MM.1S (cell line): Measurements from ENCODE around the gene GCN1.

ENCODE experiments used
- DNase-seq: peaks from one replicate; pipeline ENCODE4 v3.0.0-alpha.2; 2015
- H2AFZ ChIP-seq: fragments of 300-600 bp; sonication (generic); 2 replicates; pipeline ENCODE4 v1.6.0; 2016; ENCODE audit warnings: antibody characterized with exemption, low read length
- H3F3A ChIP-seq: fragments of 300-600 bp; sonication (generic); 2 replicates; pipeline ENCODE4 v1.6.1; 2016; ENCODE audit warnings: mild to moderate bottlenecking, antibody characterized with exemption, low read length, moderate library complexity, mixed read lengths; ENCODE audit not compliant: insufficient read depth
- H3K27ac ChIP-seq: fragments of 300-600 bp; sonication (generic); 2 replicates; pipeline ENCODE4 v1.5.1; 2016; ENCODE audit warnings: mild to moderate bottlenecking, low read length
- H3K27me3 ChIP-seq: fragments of 300-600 bp; sonication (generic); replicated peaks from 2 replicates; pipeline ENCODE4 v1.6.0; 2016; ENCODE audit warnings: low read length; ENCODE audit not compliant: insufficient read depth
- H3K36me3 ChIP-seq: fragments of 300-600 bp; sonication (generic); replicated peaks from 2 replicates; pipeline ENCODE4 v1.6.1; 2016; ENCODE audit warnings: mild to moderate bottlenecking, low read length, mixed read lengths; ENCODE audit not compliant: insufficient read depth
- H3K4me1 ChIP-seq: fragments of 300-600 bp; sonication (generic); 2 replicates; pipeline ENCODE4 v1.6.1; 2016; ENCODE audit warnings: low read length, mixed read lengths
- H3K4me2 ChIP-seq: fragments of 300-600 bp; sonication (generic); 2 replicates; pipeline ENCODE4 v1.6.0; 2016; ENCODE audit warnings: low read depth, low read length
- H3K4me3 ChIP-seq: fragments of 300-600 bp; sonication (generic); 2 replicates; pipeline ENCODE4 v1.5.1; 2016; ENCODE audit warnings: low read length, mixed read lengths
- H3K79me2 ChIP-seq: fragments of 300-600 bp; sonication (generic); 2 replicates; pipeline ENCODE4 v1.6.1; 2016; ENCODE audit warnings: mixed run types, low read length, mixed read lengths
- H3K9ac ChIP-seq: fragments of 300-600 bp; sonication (generic); 2 replicates; pipeline ENCODE4 v1.6.1; 2016; ENCODE audit warnings: low read length, mixed read lengths
- H3K9me2 ChIP-seq: fragments of 300-600 bp; sonication (generic); replicated peaks from 2 replicates; pipeline ENCODE4 v1.6.1; 2016; ENCODE audit warnings: mild to moderate bottlenecking, low read length, mixed read lengths; ENCODE audit not compliant: insufficient read depth
- H3K9me3 ChIP-seq: fragments of 300-600 bp; sonication (generic); replicated peaks from 2 replicates; pipeline ENCODE4 v1.6.1; 2016; ENCODE audit warnings: mild to moderate bottlenecking, low read length, mixed read lengths; ENCODE audit not compliant: insufficient read depth
- H4K20me1 ChIP-seq: fragments of 300-600 bp; sonication (generic); 2 replicates; pipeline ENCODE4 v1.6.1; 2016; ENCODE audit warnings: mild to moderate bottlenecking, low read length, moderate library complexity, mixed read lengths; ENCODE audit not compliant: insufficient read depth
- CTCF ChIP-seq: fragments of 300-600 bp; sonication (generic); IDR thresholded peaks from 2 replicates; pipeline ENCODE4 v1.5.1; 2016; ENCODE audit warnings: antibody characterized with exemption, low read length, mixed read lengths
- EZH2 ChIP-seq: fragments of 300-600 bp; sonication (generic); optimal IDR thresholded peaks from 2 replicates; pipeline ENCODE3; 2017; ENCODE audit warnings: low read depth, mild to moderate bottlenecking, antibody characterized with exemption, low read length, mixed read lengths
- EZH2phosphoT487 ChIP-seq: fragments of 300-600 bp; sonication (generic); IDR thresholded peaks from 2 replicates; pipeline ENCODE4 v1.6.1; 2018; ENCODE audit warnings: antibody characterized with exemption, low read length

GCN1 gene

GRCh38 chr12:120225852-120226640 is 31.5 kb upstream of the GCN1 start:
- H3K27ac ChIP-seq: peak overlapping the region; percentile 58; the same call in 1 of the 2 replicates
- H3F3A ChIP-seq: peaks cover 7% of the 10 kb centered on the region; the same call in 1 of the 2 replicates
- peak overlapping the region; percentile 57 for H3K4me3 ChIP-seq
- peaks cover 5% of the 10 kb centered on the region; the same call in 1 of the 2 replicates for H3K79me2 ChIP-seq
- peak overlapping the region; percentile 60; the same call in 1 of the 2 replicates for H3K9ac ChIP-seq
- no peaks in the 10 kb centered on the region for H3K9me2 ChIP-seq
- TF ChIP-seq EZH2 (no peak), CTCF (peak; percentile 23)
- H3K27me3 ChIP-seq: no peaks in the 10 kb centered on the region
- no peaks in the 10 kb centered on the region for H3K9me3 ChIP-seq
- peak; percentile 53 for DNase-seq
- H3K4me1 ChIP-seq: peaks cover 9% of the 10 kb centered on the region
- H2AFZ ChIP-seq: peak overlapping the region; percentile 50
- H3K4me2 ChIP-seq: peak overlapping the region; percentile 86
- H4K20me1 ChIP-seq: no peaks in the 10 kb centered on the region
- H3K36me3 ChIP-seq: no peaks in the 10 kb centered on the region

- Histone ChIP-seq H3K4me2 (peak overlapping the region; percentile 86), H3K36me3 (no peaks in the 10 kb centered on the region), H3K9ac (peak overlapping the region; percentile 60), H3K79me2 (peaks cover 5% of the 10 kb centered on the region; the same call in 1 of the 2 replicates), H2AFZ (no peak overlapping the region), H3F3A (peaks cover 7% of the 10 kb centered on the region; the same call in 1 of the 2 replicates), H3K4me3 (peak overlapping the region; percentile 57), H4K20me1 (no peaks in the 10 kb centered on the region), H3K9me2 (no peaks in the 10 kb centered on the region), H3K27ac (peak overlapping the region; percentile 58; the same call in 1 of the 2 replicates), H3K27me3 (no peaks in the 10 kb centered on the region), H3K9me3 (no peaks in the 10 kb centered on the region), H3K4me1 (peaks cover 9% of the 10 kb centered on the region)
- no peak for DNase-seq
- TF ChIP-seq CTCF (no peak), EZH2 (no peak), EZH2phosphoT487 (no peak)
Observed at GRCh38 chr12:120225200-120225558, 30.7 kb upstream of the GCN1 start.

GRCh38 chr12:120224304-120225199 is 30.0 kb upstream of the GCN1 start:
- Histone ChIP-seq H3K36me3 (no peaks in the 10 kb centered on the region), H3K4me1 (peaks cover 9% of the 10 kb centered on the region), H3K9me2 (no peaks in the 10 kb centered on the region), H3K27me3 (no peaks in the 10 kb centered on the region), H3K79me2 (peaks cover 5% of the 10 kb centered on the region; the same call in 1 of the 2 replicates), H4K20me1 (no peaks in the 10 kb centered on the region), H3K9me3 (no peaks in the 10 kb centered on the region), H3K9ac (peak overlapping the region; percentile 60), H2AFZ (0 out of 2 replicates have a peak overlapping the region, but pooled peaks have one; percentile 42), H3K4me3 (peak overlapping the region; percentile 57), H3K27ac (peak overlapping the region; percentile 58; the same call in 1 of the 2 replicates), H3K4me2 (peak overlapping the region; percentile 86), H3F3A (peaks cover 7% of the 10 kb centered on the region; the same call in 1 of the 2 replicates)
- TF ChIP-seq EZH2phosphoT487 (no peak), CTCF (no peak), EZH2 (no peak)
- DNase-seq: peak; percentile 38
